ENCODE results near the gene GTF3C6.

GRCh38 chr6:110944681-110945151 is 13.8 kb upstream of the GTF3C6 start:
- TF ChIP-seq CTCF (IDR thresholded peaks at IDR 0.05) (no peak), POLR2A (IDR thresholded peaks at IDR 0.05) (no peak)
